Tibial nerve (tissue), 4 donors: ENCODE results near the gene USP9Y. TPM values are rescaled to one million over a fixed set of nuclear protein-coding genes. Genes with fewer than 3 reads are reported as not detected.

Experiments used
- DNase-seq, 2 donors: peaks; one replicate each; pipeline ENCODE4 v3.0.0-alpha.2; 2019; ENCODE audit warnings: low spot score in 2 of 2
- H3K27ac ChIP-seq, 4 donors: fragments of 200-600 bp; sonication (generic) in 3 of 4; one replicate each; pipeline ENCODE4 v1.5.1; 2017 to 2019; ENCODE audit warnings: mild to moderate bottlenecking in 1 of 4
- H3K27me3 ChIP-seq, 2 donors: fragments of 200-600 bp; sonication (generic) in 1 of 2; one replicate each; pipeline versions ENCODE4 v1.5.1 to v1.6.0; 2017 to 2019
- H3K36me3 ChIP-seq, 3 donors: fragments of 200-600 bp; sonication (generic); one replicate each; pipeline ENCODE4 v1.5.1; 2018 to 2019
- H3K4me1 ChIP-seq, 4 donors: fragments of 200-600 bp; sonication (generic) in 3 of 4; one replicate each; pipeline ENCODE4 v1.5.1; 2017 to 2019
- H3K4me3 ChIP-seq, 4 donors: fragments of 200-600 bp; sonication (generic) in 3 of 4; one replicate each; pipeline ENCODE4 v1.5.1; 2017 to 2019; ENCODE audit warnings: mild to moderate bottlenecking in 1 of 4, moderate library complexity in 1 of 4
- H3K9me3 ChIP-seq, 4 donors: fragments of 200-600 bp; sonication (generic) in 3 of 4; one replicate each; pipeline ENCODE4 v1.5.1; 2017 to 2019
- CTCF ChIP-seq, 5 experiments: fragments of 200-600 bp in 3 of 5; fragments of 450-650 bp in 2 of 5; sonication (generic) in 3 of 5; IDR thresholded peaks; one replicate each; pipeline ENCODE4 v1.5.1; 2016 to 2019; ENCODE audit warnings: antibody characterized with exemption in 5 of 5, mild to moderate bottlenecking in 3 of 5, moderate library complexity in 2 of 5
- EP300 ChIP-seq, 2 donors: sonication (generic); formaldehyde crosslinking; IDR thresholded peaks; one replicate each; pipeline ENCODE4 v1.6.1; 2017; ENCODE audit warnings: antibody characterized with exemption in 2 of 2, mild to moderate bottlenecking in 1 of 2
- POLR2A ChIP-seq, 2 donors: fragments of 450-650 bp; IDR thresholded peaks; one replicate each; pipeline ENCODE4 v1.6.1; 2017; ENCODE audit warnings: antibody characterized with exemption in 2 of 2, mild to moderate bottlenecking in 2 of 2, moderate library complexity in 2 of 2
- WGBS, 2 donors: methylation state at CpG; one replicate each; pipeline ENCODE4 v1.1.5; 2018; 5-methylcytosine and 5-hydroxymethylcytosine counted together
- total RNA-seq, 4 donors: library from RNA; depleted of rRNA; stranded (reverse); fragments of >200 nt; gene quantifications; one replicate each; pipeline ENCODE4 v1.1.0, GENCODE V29; 2016

USP9Y gene
- total RNA-seq, 4 donors from 2014 or later, result under 0.01 to 23.1 (median 20.8) TPM; not detected in 1

- H3K4me1 ChIP-seq, result no peaks in the 10 kb centered on the region
- TF ChIP-seq POLR2A (IDR thresholded peaks at IDR 0.05) (no peak), EP300 (IDR thresholded peaks at IDR 0.05) (no peak), CTCF (IDR thresholded peaks at IDR 0.05) (no peak)
- no peaks in the 10 kb centered on the region for H3K27me3 ChIP-seq
- DNase-seq, result no peak
- H3K27ac ChIP-seq, result no peak overlapping the region
- H3K36me3 ChIP-seq, result peaks cover 0 to 42% (median 0%) of the 10 kb centered on the region in 3 donors
- no peaks in the 10 kb centered on the region for H3K9me3 ChIP-seq
- no peak overlapping the region for H3K4me3 ChIP-seq
- WGBS, 2 donors, result 98% methylated on average over 3 of the region's 3 CpGs; no CpG with 5 or more reads in 1 of the 2 donors
These were observed 145.8 kb downstream of the USP9Y start for GRCh38 chrY:12846793-12847192.

- H3K9me3 ChIP-seq, result no peaks in the 10 kb centered on the region
- H3K4me1 ChIP-seq, result no peaks in the 10 kb centered on the region
- no peak overlapping the region for H3K4me3 ChIP-seq
- H3K36me3 ChIP-seq, result peaks cover 0 to 40% (median 0%) of the 10 kb centered on the region in 3 donors
- no peak for TF ChIP-seq EP300 (IDR thresholded peaks at IDR 0.05)
- TF ChIP-seq CTCF (IDR thresholded peaks at IDR 0.05), result no peak
- TF ChIP-seq POLR2A (IDR thresholded peaks at IDR 0.05), result no peak
- H3K27me3 ChIP-seq, result no peaks in the 10 kb centered on the region
- DNase-seq, result no peak
- H3K27ac ChIP-seq, result no peak overlapping the region
These were observed 154.8 kb downstream of the USP9Y start for GRCh38 chrY:12855791-12856275.

- Histone ChIP-seq H3K36me3 (no peaks in the 10 kb centered on the region), H3K27me3 (no peaks in the 10 kb centered on the region), H3K4me1 (no peaks in the 10 kb centered on the region), H3K4me3 (no peak overlapping the region), H3K9me3 (no peaks in the 10 kb centered on the region), H3K27ac (no peak overlapping the region)
- TF ChIP-seq EP300 (IDR thresholded peaks at IDR 0.05), result no peak
- no peak for TF ChIP-seq POLR2A (IDR thresholded peaks at IDR 0.05)
- no peak for TF ChIP-seq CTCF (IDR thresholded peaks at IDR 0.05)
- no peak for DNase-seq
- WGBS, 2 donors, result 78% methylated on average over 2 of the region's 2 CpGs; no CpG with 5 or more reads in 1 of the 2 donors
These were observed 166.9 kb downstream of the USP9Y start for GRCh38 chrY:12867960-12868359.

- H3K27ac ChIP-seq, result no peak overlapping the region
- H3K4me3 ChIP-seq, result no peak overlapping the region
- peaks cover 0 to 7% (median 0%) of the 10 kb centered on the region in 4 donors for H3K9me3 ChIP-seq
- H3K4me1 ChIP-seq, result no peaks in the 10 kb centered on the region
- no peak for TF ChIP-seq POLR2A (IDR thresholded peaks at IDR 0.05)
- TF ChIP-seq EP300 (IDR thresholded peaks at IDR 0.05), result no peak
- no peak for TF ChIP-seq CTCF (IDR thresholded peaks at IDR 0.05)
- no peaks in the 10 kb centered on the region for H3K36me3 ChIP-seq
- no peaks in the 10 kb centered on the region for H3K27me3 ChIP-seq
- DNase-seq, result no peak
These were observed 195.9 kb downstream of the USP9Y start for GRCh38 chrY:12896973-12897372.

- no peak for DNase-seq
- no peaks in the 10 kb centered on the region for H3K36me3 ChIP-seq
- no peak overlapping the region for H3K27ac ChIP-seq
- H3K4me1 ChIP-seq, result no peaks in the 10 kb centered on the region
- WGBS, 2 donors, result 67% methylated on average over 2 of the region's 2 CpGs; no CpG with 5 or more reads in 1 of the 2 donors
- no peak overlapping the region for H3K4me3 ChIP-seq
- H3K27me3 ChIP-seq, result no peaks in the 10 kb centered on the region
- TF ChIP-seq EP300 (IDR thresholded peaks at IDR 0.05) (no peak), POLR2A (IDR thresholded peaks at IDR 0.05) (no peak), CTCF (IDR thresholded peaks at IDR 0.05) (no peak)
- H3K9me3 ChIP-seq, result no peaks in the 10 kb centered on the region
These were observed 197.6 kb downstream of the USP9Y start for GRCh38 chrY:12898604-12899003.
